Peyer's patch (tissue), 4 donors: ENCODE results near the gene LRRTM1. TPM values are rescaled to one million over a fixed set of nuclear protein-coding genes. Genes with fewer than 3 reads are reported as not detected.
A peak's percentile ranks its signal among the peaks of the same experiment; 100 is the strongest.

Experiments used
- DNase-seq, 3 donors: peaks; one replicate each; pipeline ENCODE4 v3.0.0-alpha.2; 2017 to 2019
- H3K27ac ChIP-seq, 4 donors: fragments of 200-600 bp; sonication (generic); one replicate each; pipeline ENCODE4 v1.5.1; 2016 to 2019
- H3K27me3 ChIP-seq, 2 donors: fragments of 200-600 bp; sonication (generic); one replicate each; pipeline ENCODE4 v1.5.1; 2019
- H3K36me3 ChIP-seq, 3 donors: fragments of 200-600 bp; sonication (generic); one replicate each; pipeline ENCODE4 v1.5.1; 2016 to 2019
- H3K4me1 ChIP-seq, 4 donors: fragments of 200-600 bp; sonication (generic); one replicate each; pipeline ENCODE4 v1.5.1; 2016 to 2019
- H3K4me3 ChIP-seq, 4 donors: fragments of 200-600 bp; sonication (generic); 1 replicate in 3 of 4; 2 replicates in 1 of 4; pipeline ENCODE4 v1.5.1; 2016 to 2019; ENCODE audit warnings: mild to moderate bottlenecking in 1 of 4
- H3K9me3 ChIP-seq, 4 donors: fragments of 200-600 bp; sonication (generic); one replicate each; pipeline ENCODE4 v1.5.1; 2016 to 2019; ENCODE audit warnings: mild to moderate bottlenecking in 1 of 4
- CTCF ChIP-seq, 6 experiments: fragments of 450-650 bp in 4 of 6; fragments of 200-600 bp in 2 of 6; sonication (generic) in 1 of 6; IDR thresholded peaks; one replicate each; pipeline ENCODE4 v1.5.1; 2017 to 2019; ENCODE audit warnings: antibody characterized with exemption in 6 of 6, mild to moderate bottlenecking in 3 of 6, moderate library complexity in 1 of 6
- POLR2A ChIP-seq, 2 donors: fragments of 450-650 bp; IDR thresholded peaks; one replicate each; pipeline ENCODE4 v1.5.1; 2017; ENCODE audit warnings: antibody characterized with exemption in 2 of 2, mild to moderate bottlenecking in 2 of 2, moderate library complexity in 2 of 2
- total RNA-seq, 4 donors: library from RNA; depleted of rRNA; stranded (reverse); fragments of >200 nt; gene quantifications; one replicate each; pipeline ENCODE4 v1.1.0, GENCODE V29; 2016

LRRTM1 gene
- total RNA-seq, 4 donors from 2014 or later: not detected

DNA sequence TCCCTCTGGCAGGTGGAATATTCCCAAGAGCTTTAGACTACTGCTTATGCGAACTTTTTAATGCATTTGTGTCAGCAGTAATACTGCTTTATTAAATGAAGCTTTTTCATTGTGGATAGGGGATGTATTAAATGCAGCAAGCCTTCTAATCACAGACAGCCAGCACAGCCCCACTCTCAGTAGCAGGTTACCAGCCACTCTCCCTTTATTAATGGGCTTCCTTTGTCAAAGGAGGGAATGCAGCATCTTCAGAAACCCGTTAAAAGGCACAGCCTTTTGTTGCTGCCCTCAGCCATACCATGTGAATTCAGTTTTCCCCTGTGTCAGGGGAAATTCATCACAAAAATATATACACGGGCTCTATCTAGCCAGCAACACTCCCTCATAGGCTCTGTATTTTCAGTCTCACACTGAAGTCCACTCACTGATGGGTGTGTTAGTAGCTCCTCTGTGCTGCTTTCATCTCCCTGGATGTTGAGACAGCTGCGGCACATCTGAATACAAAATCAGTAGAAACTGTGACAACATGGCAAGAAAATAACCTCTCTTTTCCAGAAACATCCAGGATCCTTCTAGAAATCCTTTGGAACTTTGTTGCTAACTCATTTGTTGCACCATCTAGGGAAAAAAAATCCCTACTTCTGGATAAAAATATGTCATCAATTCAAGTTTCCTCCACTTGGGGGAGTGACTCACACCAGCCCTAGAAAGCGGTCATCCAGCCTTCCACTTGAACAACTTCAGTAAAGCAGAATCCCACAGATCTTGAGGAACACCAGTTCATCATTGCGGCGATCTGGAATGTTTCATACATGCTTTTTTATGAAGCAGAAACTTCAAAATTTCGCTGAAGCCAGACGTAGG lies 48.4 kb downstream of the LRRTM1 start:
- H3K4me3 ChIP-seq: no peak overlapping the region
- TF ChIP-seq POLR2A (IDR thresholded peaks at IDR 0.05) (no peak), CTCF (IDR thresholded peaks at IDR 0.05) (peak in 2 of 6 experiments; percentile 24 to 29)
- DNase-seq: no peak

GRCh38 chr2:80252294-80252986 lies 52.1 kb downstream of the LRRTM1 start:
- no peak for DNase-seq
- H3K9me3 ChIP-seq: no peaks in the 10 kb centered on the region
- no peak overlapping the region for H3K4me3 ChIP-seq
- no peaks in the 10 kb centered on the region for H3K27me3 ChIP-seq
- no peaks in the 10 kb centered on the region for H3K36me3 ChIP-seq
- no peak for TF ChIP-seq POLR2A (IDR thresholded peaks at IDR 0.05)
- no peak for TF ChIP-seq CTCF (IDR thresholded peaks at IDR 0.05)
- no peaks in the 10 kb centered on the region for H3K4me1 ChIP-seq
- no peak overlapping the region for H3K27ac ChIP-seq

More for the DNA sequence above, 48.4 kb downstream of the LRRTM1 start:
- H3K36me3 ChIP-seq: no peaks in the 10 kb centered on the region
- no peak overlapping the region for H3K27ac ChIP-seq
- H3K4me1 ChIP-seq: no peaks in the 10 kb centered on the region
- H3K9me3 ChIP-seq: no peaks in the 10 kb centered on the region
- H3K27me3 ChIP-seq: no peaks in the 10 kb centered on the region
